Measurements from ENCODE around the gene KRT76. TPM values are rescaled to one million over a fixed set of nuclear protein-coding genes. Genes with fewer than 3 reads are reported as not detected.
"Not testable (repeated sequence)": the region's sequence is repeated elsewhere in the genome, so short reads cannot be mapped to it uniquely, and the experiment has no call there.

Gene KRT76
- total RNA-seq, 1 experiment from 2014 or later: not detected

DNA sequence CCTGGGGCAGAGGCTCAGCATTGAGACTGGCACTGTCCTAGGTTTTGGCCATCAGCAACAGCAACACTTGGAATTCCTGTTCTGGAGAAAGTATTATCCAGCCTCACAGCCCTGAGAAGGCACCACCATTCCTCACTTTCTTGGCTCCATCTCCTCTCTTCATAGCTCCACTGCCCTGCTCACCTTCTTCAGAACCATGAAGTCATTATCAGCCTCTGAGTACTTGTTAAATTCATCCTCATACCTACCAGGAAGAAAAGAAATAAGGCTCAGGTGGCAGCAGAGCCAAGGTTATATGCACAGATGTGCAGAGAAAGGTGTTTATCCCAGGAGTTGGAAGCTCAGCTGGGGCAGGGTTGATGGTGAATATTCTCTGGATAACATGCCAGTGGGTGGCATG is 25.4 kb downstream of the KRT76 start:
- peaks cover 18% of the 10 kb centered on the region for H3K27me3 Mint-ChIP-seq (ENCODE audit: insufficient read depth, unreplicated experiment)
- Histone ChIP-seq H3K4me3 (ENCODE audit: low read depth, low read length) (no peak overlapping the region), H3K4me1 (no peaks in the 10 kb centered on the region), H3K27me3 (replicated peaks; ENCODE audit: control insufficient read depth, insufficient read depth, low read length) (peaks cover 1% of the 10 kb centered on the region; the same call in 1 of the 2 replicates), H3K9me3 (no peaks in the 10 kb centered on the region), H3K36me3 (ENCODE audit: control insufficient read depth, insufficient read depth, low read length) (no peaks in the 10 kb centered on the region)
- no peaks in the 10 kb centered on the region for H3K9me3 Mint-ChIP-seq (ENCODE audit: unreplicated experiment)
- H3K4me1 Mint-ChIP-seq (ENCODE audit: low read depth, unreplicated experiment): no peaks in the 10 kb centered on the region
- no peaks in the 10 kb centered on the region for H3K36me3 Mint-ChIP-seq (ENCODE audit: insufficient read depth, unreplicated experiment)
- CTCF ChIA-PET: no interaction called here
- intact Hi-C loops (cut with micrococcal nuclease; ENCODE audit: unreplicated experiment): no loop called here
- no peak overlapping the region for H3K4me3 Mint-ChIP-seq (ENCODE audit: unreplicated experiment)
- TF ChIP-seq, protein P1, sequence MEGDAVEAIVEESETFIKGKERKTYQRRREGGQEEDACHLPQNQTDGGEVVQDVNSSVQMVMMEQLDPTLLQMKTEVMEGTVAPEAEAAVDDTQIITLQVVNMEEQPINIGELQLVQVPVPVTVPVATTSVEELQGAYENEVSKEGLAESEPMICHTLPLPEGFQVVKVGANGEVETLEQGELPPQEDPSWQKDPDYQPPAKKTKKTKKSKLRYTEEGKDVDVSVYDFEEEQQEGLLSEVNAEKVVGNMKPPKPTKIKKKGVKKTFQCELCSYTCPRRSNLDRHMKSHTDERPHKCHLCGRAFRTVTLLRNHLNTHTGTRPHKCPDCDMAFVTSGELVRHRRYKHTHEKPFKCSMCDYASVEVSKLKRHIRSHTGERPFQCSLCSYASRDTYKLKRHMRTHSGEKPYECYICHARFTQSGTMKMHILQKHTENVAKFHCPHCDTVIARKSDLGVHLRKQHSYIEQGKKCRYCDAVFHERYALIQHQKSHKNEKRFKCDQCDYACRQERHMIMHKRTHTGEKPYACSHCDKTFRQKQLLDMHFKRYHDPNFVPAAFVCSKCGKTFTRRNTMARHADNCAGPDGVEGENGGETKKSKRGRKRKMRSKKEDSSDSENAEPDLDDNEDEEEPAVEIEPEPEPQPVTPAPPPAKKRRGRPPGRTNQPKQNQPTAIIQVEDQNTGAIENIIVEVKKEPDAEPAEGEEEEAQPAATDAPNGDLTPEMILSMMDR (IDR thresholded peaks at IDR 0.05; ENCODE audit: insufficient read depth in 1 of 2, low read depth in 1 of 2, low read length in 1 of 2, severe bottlenecking in 1 of 2, unreplicated experiment in 1 of 2): no peak
- BruUV-seq (replicated peaks): no TSS peak
- H3K27ac Mint-ChIP-seq (ENCODE audit: unreplicated experiment): no peak overlapping the region
- no peak for DNase-seq
- POLR2A ChIA-PET: no interaction called here

GRCh38 chr12:52750532-52750931 is 26.6 kb downstream of the KRT76 start:
- H3K9me3 ChIP-seq; H3K27me3 ChIP-seq (replicated peaks; ENCODE audit: control insufficient read depth, insufficient read depth, low read length); H3K4me3 ChIP-seq (ENCODE audit: low read depth, low read length); CTCF ChIA-PET; H3K36me3 Mint-ChIP-seq (ENCODE audit: insufficient read depth, unreplicated experiment); H3K4me3 Mint-ChIP-seq (ENCODE audit: unreplicated experiment); DNase-seq; H3K36me3 ChIP-seq (ENCODE audit: control insufficient read depth, insufficient read depth, low read length); H3K9me3 Mint-ChIP-seq (ENCODE audit: unreplicated experiment); POLR2A ChIA-PET; H3K4me1 Mint-ChIP-seq (ENCODE audit: low read depth, unreplicated experiment); H3K27ac Mint-ChIP-seq (ENCODE audit: unreplicated experiment); BruUV-seq (replicated peaks); intact Hi-C loops (cut with micrococcal nuclease; ENCODE audit: unreplicated experiment); H3K4me1 ChIP-seq: not testable (repeated sequence)
- H3K27me3 Mint-ChIP-seq (ENCODE audit: insufficient read depth, unreplicated experiment): peaks cover 20% of the 10 kb centered on the region

DNA sequence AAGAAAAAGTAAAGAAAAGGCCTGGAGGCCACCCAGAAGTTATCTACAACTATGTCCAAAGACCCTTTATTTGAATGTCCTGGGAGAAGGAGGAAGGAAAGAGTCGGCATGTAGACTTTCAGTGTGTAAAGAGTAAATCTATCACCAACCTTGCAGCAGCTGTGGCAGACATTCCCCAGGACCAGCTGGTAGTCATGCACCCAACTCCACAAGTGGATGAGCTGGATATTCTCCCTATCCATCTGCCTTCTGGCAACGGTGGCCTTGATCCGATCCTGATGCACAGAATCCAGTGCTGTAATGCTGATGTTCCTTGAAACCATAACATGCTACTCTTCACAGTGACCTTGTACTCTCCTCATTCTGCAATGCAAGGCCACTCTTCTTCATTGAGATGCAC is 27.3 kb downstream of the KRT76 start:
- Mint-ChIP-seq H3K4me3 (ENCODE audit: unreplicated experiment) (no peak overlapping the region), H3K4me1 (ENCODE audit: low read depth, unreplicated experiment) (no peaks in the 10 kb centered on the region), H3K9me3 (ENCODE audit: unreplicated experiment) (no peaks in the 10 kb centered on the region), H3K27ac (ENCODE audit: unreplicated experiment) (no peak overlapping the region), H3K27me3 (ENCODE audit: insufficient read depth, unreplicated experiment) (peaks cover 20% of the 10 kb centered on the region), H3K36me3 (ENCODE audit: insufficient read depth, unreplicated experiment) (no peaks in the 10 kb centered on the region)
- ChIA-PET CTCF (no interaction called here), POLR2A (no interaction called here)
- Histone ChIP-seq H3K9me3 (no peaks in the 10 kb centered on the region), H3K36me3 (ENCODE audit: control insufficient read depth, insufficient read depth, low read length) (no peaks in the 10 kb centered on the region), H3K4me1 (no peaks in the 10 kb centered on the region), H3K27me3 (replicated peaks; ENCODE audit: control insufficient read depth, insufficient read depth, low read length) (no peaks in the 10 kb centered on the region; the same call in 1 of the 2 replicates), H3K4me3 (ENCODE audit: low read depth, low read length) (no peak overlapping the region)
- DNase-seq: no peak
- BruUV-seq (replicated peaks): no TSS peak
- intact Hi-C loops (cut with micrococcal nuclease; ENCODE audit: unreplicated experiment): no loop called here
- TF ChIP-seq, protein P1 (IDR thresholded peaks at IDR 0.05; ENCODE audit: insufficient read depth in 1 of 2, low read depth in 1 of 2, low read length in 1 of 2, severe bottlenecking in 1 of 2, unreplicated experiment in 1 of 2): no peak

GRCh38 chr12:52748578-52748977 is 28.6 kb downstream of the KRT76 start:
- DNase-seq: no peak
- no peak overlapping the region for H3K27ac Mint-ChIP-seq (ENCODE audit: unreplicated experiment)
- Histone ChIP-seq H3K4me1 (no peaks in the 10 kb centered on the region), H3K36me3 (ENCODE audit: control insufficient read depth, insufficient read depth, low read length) (no peaks in the 10 kb centered on the region), H3K27me3 (replicated peaks; ENCODE audit: control insufficient read depth, insufficient read depth, low read length) (no peaks in the 10 kb centered on the region; the same call in 1 of the 2 replicates), H3K9me3 (no peaks in the 10 kb centered on the region), H3K4me3 (ENCODE audit: low read depth, low read length) (no peak overlapping the region)
- POLR2A ChIA-PET: no interaction called here
- TF ChIP-seq, protein P1 (IDR thresholded peaks at IDR 0.05; ENCODE audit: insufficient read depth in 1 of 2, low read depth in 1 of 2, low read length in 1 of 2, severe bottlenecking in 1 of 2, unreplicated experiment in 1 of 2): no peak
- no TSS peak for BruUV-seq (replicated peaks)
- no peak overlapping the region for H3K4me3 Mint-ChIP-seq (ENCODE audit: unreplicated experiment)
- CTCF ChIA-PET: no interaction called here
- intact Hi-C loops (cut with micrococcal nuclease; ENCODE audit: unreplicated experiment): no loop called here
- no peaks in the 10 kb centered on the region for H3K9me3 Mint-ChIP-seq (ENCODE audit: unreplicated experiment)
- no peaks in the 10 kb centered on the region for H3K4me1 Mint-ChIP-seq (ENCODE audit: low read depth, unreplicated experiment)
- peaks cover 20% of the 10 kb centered on the region for H3K27me3 Mint-ChIP-seq (ENCODE audit: insufficient read depth, unreplicated experiment)
- no peaks in the 10 kb centered on the region for H3K36me3 Mint-ChIP-seq (ENCODE audit: insufficient read depth, unreplicated experiment)

Data from Caco-2 (cell line).